Lower leg skin (tissue), 3 donors: ENCODE results near the gene SSH2.

Experiments
- POLR2A ChIP-seq, 2 donors: fragments of 450-650 bp; IDR thresholded peaks; one replicate each; pipeline ENCODE4 v1.6.1; 2016 to 2017; ENCODE audit warnings: antibody characterized with exemption in 2 of 2, mild to moderate bottlenecking in 1 of 2, moderate library complexity in 1 of 2
- TF ChIP-seq, protein P1 (sequence below), 3 donors: fragments of 450-650 bp; IDR thresholded peaks; one replicate each; pipeline ENCODE4 v1.5.1; 2016; ENCODE audit warnings: antibody characterized with exemption in 3 of 3, mild to moderate bottlenecking in 3 of 3, moderate library complexity in 2 of 3

DNA sequence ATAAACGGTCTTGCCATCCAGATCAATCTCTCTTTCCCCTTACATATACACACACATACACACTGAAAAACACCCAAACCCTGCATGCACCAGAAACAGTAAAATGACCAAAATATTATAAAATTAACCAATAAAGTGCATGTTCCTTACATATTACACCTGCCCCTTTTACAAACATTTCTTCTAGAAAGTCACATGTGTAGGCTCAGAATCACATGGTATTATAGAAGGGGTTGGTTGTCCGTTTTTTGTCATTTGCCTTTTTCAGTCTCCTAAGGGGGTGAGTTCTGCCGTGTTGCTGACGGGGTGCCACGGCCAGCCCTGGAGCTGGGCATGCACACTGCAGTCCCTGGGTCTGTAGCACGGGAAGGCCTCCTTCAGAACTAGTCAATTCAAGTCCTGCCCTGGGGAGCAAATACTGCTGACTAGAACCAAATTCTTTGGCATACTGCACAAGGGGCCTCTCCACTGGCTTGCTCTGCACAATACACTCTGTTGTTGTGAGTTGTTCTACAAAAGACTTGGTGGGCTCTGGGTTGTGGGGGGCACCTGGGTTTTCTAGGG, 299.3 kb downstream of the SSH2 start:
- TF ChIP-seq POLR2A (IDR thresholded peaks at IDR 0.05): no peak
- TF ChIP-seq, protein P1, sequence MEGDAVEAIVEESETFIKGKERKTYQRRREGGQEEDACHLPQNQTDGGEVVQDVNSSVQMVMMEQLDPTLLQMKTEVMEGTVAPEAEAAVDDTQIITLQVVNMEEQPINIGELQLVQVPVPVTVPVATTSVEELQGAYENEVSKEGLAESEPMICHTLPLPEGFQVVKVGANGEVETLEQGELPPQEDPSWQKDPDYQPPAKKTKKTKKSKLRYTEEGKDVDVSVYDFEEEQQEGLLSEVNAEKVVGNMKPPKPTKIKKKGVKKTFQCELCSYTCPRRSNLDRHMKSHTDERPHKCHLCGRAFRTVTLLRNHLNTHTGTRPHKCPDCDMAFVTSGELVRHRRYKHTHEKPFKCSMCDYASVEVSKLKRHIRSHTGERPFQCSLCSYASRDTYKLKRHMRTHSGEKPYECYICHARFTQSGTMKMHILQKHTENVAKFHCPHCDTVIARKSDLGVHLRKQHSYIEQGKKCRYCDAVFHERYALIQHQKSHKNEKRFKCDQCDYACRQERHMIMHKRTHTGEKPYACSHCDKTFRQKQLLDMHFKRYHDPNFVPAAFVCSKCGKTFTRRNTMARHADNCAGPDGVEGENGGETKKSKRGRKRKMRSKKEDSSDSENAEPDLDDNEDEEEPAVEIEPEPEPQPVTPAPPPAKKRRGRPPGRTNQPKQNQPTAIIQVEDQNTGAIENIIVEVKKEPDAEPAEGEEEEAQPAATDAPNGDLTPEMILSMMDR (IDR thresholded peaks at IDR 0.05): no peak
